Mesangial cell (primary cell): ENCODE data around the gene OR10G4. TPM values are rescaled to one million over a fixed set of nuclear protein-coding genes. Genes with fewer than 3 reads are reported as not detected.

ENCODE experiments used
- total RNA-seq: library from RNA; depleted of rRNA; stranded (reverse); fragments of >200 nt; gene quantifications from 2 replicates; pipeline ENCODE4 v1.2.3, GENCODE V29; 2015

Gene OR10G4, protein sequence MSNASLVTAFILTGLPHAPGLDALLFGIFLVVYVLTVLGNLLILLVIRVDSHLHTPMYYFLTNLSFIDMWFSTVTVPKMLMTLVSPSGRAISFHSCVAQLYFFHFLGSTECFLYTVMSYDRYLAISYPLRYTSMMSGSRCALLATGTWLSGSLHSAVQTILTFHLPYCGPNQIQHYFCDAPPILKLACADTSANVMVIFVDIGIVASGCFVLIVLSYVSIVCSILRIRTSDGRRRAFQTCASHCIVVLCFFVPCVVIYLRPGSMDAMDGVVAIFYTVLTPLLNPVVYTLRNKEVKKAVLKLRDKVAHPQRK
- total RNA-seq, result not detected in 2 replicates

DNA sequence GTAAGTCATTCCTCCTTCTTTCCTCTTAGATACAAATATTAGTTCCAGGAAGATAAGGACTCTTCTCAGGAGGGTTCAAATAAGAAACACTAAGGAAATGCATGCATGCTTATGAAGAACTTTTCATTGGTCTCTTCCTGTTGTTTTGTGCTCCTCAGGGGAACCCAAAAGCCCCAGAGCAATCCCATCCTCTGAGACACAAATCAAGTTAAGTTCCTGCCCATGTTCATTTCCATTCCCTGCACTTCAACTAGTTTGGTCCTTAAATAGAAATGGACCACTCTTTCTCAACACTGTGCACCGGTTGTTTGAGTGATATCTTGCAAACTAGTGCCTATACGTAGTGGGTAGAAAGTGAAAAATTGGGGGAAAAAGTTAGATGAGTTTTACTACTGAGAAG lies at the start of gene OR10G4:
Gene OR10G4 (plus strand): TSS at position 301 of the 400 bp plus-strand sequence. CDS start 2,578 bp downstream, outside the sequence.

GRCh38 chr11:123977731-123978347 lies 35.0 kb upstream of the OR10G4 start, which contains the start of gene OR10S1:
Gene OR10S1 (minus strand): TSS chr11:123977781. CDS start chr11:123977664, 117 bp downstream.

DNA sequence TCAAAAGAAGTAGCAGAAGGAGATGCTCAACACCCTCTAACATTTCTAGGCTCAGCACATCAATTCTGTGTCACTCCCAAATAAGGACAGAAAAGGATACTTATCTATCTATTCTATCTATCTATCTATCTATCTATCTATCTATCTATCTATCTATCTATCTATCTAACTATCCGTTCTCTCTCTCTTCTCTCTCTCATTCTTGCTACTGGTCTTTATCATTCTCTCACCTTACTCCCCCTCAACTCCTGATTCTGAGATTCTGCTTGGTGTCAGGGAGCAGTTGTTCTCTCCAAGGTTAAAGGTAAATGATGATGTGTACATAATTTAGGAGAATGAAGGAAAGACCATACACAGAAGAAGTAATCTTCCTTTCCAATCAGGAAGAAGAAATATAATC lies 17.7 kb upstream of the OR10G4 start, which contains the start of gene OR10G6:
Gene OR10G6 (minus strand): TSS at position 43 of the 400 bp plus-strand sequence. CDS start 0 bp downstream, at position 43.

GRCh38 chr11:124026498-124026897 lies 13.7 kb downstream of the OR10G4 start, which contains the start of gene OR10G8:
Gene OR10G8 (plus strand): TSS chr11:124026798. CDS start chr11:124029623, 2,825 bp downstream.

GRCh38 chr11:124041254-124041653 lies 28.5 kb downstream of the OR10G4 start, which contains the start of gene OR10G7:
Gene OR10G7 (minus strand): TSS chr11:124041325. CDS start chr11:124039001, 2,324 bp downstream.

Other genes with a start within 250 kb of the OR10G4 start
- not detected in 2 replicates for gene OR6M1, start 206.6 kb upstream of the OR10G4 start, total RNA-seq
- gene TMEM225, start 127.3 kb upstream of the OR10G4 start, total RNA-seq, result not detected in 2 replicates
- not detected in 2 replicates for gene OR8D4, start 110.8 kb upstream of the OR10G4 start, total RNA-seq
- gene OR4D5, start 73.4 kb upstream of the OR10G4 start, total RNA-seq, result not detected in 2 replicates
- not detected in 2 replicates for gene OR6T1, start 69.2 kb upstream of the OR10G4 start, total RNA-seq
- not detected in 2 replicates for gene OR10S1, start 35.2 kb upstream of the OR10G4 start, total RNA-seq
- not detected in 2 replicates for gene OR10G6, start 17.8 kb upstream of the OR10G4 start, total RNA-seq
- gene OR10G9, start 10.0 kb downstream of the OR10G4 start, total RNA-seq, result not detected in 2 replicates
- not detected in 2 replicates for gene OR10G8, start 13.8 kb downstream of the OR10G4 start, total RNA-seq
- gene OR10G7, start 28.3 kb downstream of the OR10G4 start, total RNA-seq, result not detected in 2 replicates
- gene VWA5A, start 102.5 kb downstream of the OR10G4 start, total RNA-seq, result 3.1 and 16.7 TPM in 2 replicates
- gene OR10D3, start 170.3 kb downstream of the OR10G4 start, total RNA-seq, result not detected in 2 replicates
- gene OR8G1, start 228.1 kb downstream of the OR10G4 start, total RNA-seq, result not detected in 2 replicates
- not detected in 2 replicates for gene OR8G5, start 243.4 kb downstream of the OR10G4 start, total RNA-seq